Suprapubic skin (tissue), 4 donors: ENCODE measurements around the gene WDR43.

Experiments
- CTCF ChIP-seq, 2 donors: fragments of 200-600 bp in 1 of 2; fragments of 450-650 bp in 1 of 2; sonication (generic) in 1 of 2; IDR thresholded peaks; one replicate each; pipeline ENCODE4 v1.5.1; 2016 to 2019; ENCODE audit warnings: antibody characterized with exemption in 2 of 2, mild to moderate bottlenecking in 1 of 2, moderate library complexity in 1 of 2
- EP300 ChIP-seq: sonication (generic); formaldehyde crosslinking; IDR thresholded peaks from one replicate; pipeline ENCODE4 v1.6.1; 2017; ENCODE audit warnings: antibody characterized with exemption
- POLR2A ChIP-seq, 2 donors: fragments of 450-650 bp; IDR thresholded peaks; one replicate each; pipeline ENCODE4 v1.6.1; 2017; ENCODE audit warnings: antibody characterized with exemption in 2 of 2, mild to moderate bottlenecking in 2 of 2, moderate library complexity in 2 of 2
- POLR2AphosphoS5 ChIP-seq, 3 donors: sonication (generic); formaldehyde crosslinking; IDR thresholded peaks; one replicate each; pipeline ENCODE4 v1.6.1; 2017; ENCODE audit warnings: antibody characterized with exemption in 3 of 3

GRCh38 chr2:28869494-28870145 is 24.8 kb upstream of the WDR43 start:
- TF ChIP-seq CTCF (IDR thresholded peaks at IDR 0.05) (no peak), EP300 (no peak), POLR2A (IDR thresholded peaks at IDR 0.05) (no peak), POLR2AphosphoS5 (IDR thresholded peaks at IDR 0.05) (no peak)
